Measurements from ENCODE around the gene KCNIP3.
"Not testable (repeated sequence)": the region's sequence is repeated elsewhere in the genome, so short reads cannot be mapped to it uniquely, and the experiment has no call there.

The KCNIP3 gene

GRCh38 chr2:95349568-95350322 lies 52.6 kb downstream of the KCNIP3 start:
- no peak for DNase-seq

DNA sequence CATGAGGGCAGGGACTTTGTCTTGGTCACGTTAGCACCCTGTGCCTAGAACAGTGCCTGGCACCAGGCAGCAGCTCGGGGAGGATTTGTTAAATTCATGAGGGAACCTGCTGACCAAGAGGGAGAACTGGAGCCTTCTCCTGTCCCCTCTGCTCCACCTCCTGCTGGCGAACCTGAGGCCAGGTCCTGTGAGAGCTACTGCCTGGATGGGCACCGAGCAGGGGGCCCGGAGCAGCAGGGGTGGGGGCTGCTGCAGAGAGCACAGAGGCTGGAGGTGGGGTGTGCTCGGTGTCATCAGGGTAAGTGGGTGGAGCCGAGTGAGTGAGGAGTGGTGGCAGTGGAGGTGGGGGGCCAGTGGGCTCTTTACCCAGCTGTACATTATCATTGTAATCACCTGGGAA lies 53.2 kb downstream of the KCNIP3 start:
- DNase-seq = no peak

GRCh38 chr2:95350774-95351597 lies 53.8 kb downstream of the KCNIP3 start:
- no peak for DNase-seq

- no peak for DNase-seq
These were observed 54.4 kb downstream of the KCNIP3 start for GRCh38 chr2:95351598-95351915.

GRCh38 chr2:95352310-95353054 lies 55.3 kb downstream of the KCNIP3 start:
- no peak for DNase-seq

- DNase-seq = no peak
These were observed 56.0 kb downstream of the KCNIP3 start for GRCh38 chr2:95353055-95353575.

- DNase-seq = no peak
These were observed 56.7 kb downstream of the KCNIP3 start for GRCh38 chr2:95353613-95354468.

GRCh38 chr2:95354469-95354901 lies 57.3 kb downstream of the KCNIP3 start:
- no peak for DNase-seq

- DNase-seq = no peak
These were observed 57.8 kb downstream of the KCNIP3 start for GRCh38 chr2:95354925-95355324.

DNA sequence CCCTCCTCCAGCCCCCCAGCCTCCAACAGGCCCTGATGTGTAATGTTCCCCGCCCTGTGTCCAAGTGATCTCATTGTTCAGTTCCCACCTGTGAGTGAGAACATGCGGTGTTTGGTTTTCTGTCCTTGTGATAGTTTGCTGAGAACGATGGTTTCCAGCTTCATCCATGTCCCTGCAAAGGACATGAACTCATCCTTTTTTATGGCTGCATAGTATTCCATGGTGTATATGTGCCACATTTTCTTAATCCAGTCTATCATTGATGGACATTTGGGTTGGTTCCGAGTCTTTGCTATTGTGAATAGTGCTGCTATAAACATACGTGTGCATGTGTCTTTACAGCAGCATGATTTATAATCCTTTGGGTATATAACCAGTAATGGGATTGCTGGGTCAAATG lies 58.3 kb downstream of the KCNIP3 start:
- not testable (repeated sequence) for DNase-seq

DNA sequence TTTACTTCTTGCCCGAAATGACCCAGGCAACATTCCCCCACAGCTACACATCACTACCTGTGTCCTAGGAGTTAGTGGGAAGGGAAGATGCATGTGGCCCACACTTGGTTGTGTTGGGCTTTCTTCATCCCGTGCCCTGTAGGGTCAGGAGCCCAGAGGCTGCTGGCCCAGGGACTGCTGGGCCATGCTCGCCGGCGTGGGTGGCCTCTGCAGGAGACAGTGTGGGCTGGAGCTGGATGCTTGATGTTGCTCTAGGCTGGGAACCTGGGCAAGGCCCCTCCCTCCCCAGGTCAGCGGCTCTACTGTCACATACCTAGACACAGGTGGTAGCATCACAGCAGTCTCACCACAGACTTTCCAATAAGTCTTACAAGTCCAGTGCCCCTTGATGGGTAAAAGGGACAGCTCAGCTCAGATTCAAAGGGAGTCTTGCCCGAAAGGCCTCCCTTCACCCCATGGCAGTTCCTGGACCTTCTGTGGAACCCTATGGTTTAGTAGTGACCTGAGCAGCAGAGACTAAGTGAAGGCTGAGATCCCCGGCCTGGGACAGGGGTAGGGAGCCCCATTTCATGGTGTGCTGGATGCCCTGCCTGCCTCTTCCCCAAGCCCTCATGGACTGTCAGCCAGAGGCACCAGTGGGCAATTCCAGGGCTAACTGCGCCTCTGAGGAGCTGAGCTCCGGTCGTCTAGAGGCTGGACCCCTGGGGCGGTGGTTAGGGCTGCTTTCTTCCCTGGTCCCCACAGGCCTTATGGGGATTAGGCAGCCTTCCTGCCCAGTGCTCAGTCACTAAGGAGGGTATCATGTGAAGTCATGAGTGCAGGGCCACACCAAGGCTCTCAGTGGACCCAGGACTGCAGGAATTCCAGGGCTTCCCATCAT lies 59.9 kb downstream of the KCNIP3 start:
- DNase-seq = no peak

- no peak for DNase-seq
These were observed 60.7 kb downstream of the KCNIP3 start for GRCh38 chr2:95357717-95358280.

- DNase-seq = no peak
These were observed 61.9 kb downstream of the KCNIP3 start for GRCh38 chr2:95359031-95359430.

DNA sequence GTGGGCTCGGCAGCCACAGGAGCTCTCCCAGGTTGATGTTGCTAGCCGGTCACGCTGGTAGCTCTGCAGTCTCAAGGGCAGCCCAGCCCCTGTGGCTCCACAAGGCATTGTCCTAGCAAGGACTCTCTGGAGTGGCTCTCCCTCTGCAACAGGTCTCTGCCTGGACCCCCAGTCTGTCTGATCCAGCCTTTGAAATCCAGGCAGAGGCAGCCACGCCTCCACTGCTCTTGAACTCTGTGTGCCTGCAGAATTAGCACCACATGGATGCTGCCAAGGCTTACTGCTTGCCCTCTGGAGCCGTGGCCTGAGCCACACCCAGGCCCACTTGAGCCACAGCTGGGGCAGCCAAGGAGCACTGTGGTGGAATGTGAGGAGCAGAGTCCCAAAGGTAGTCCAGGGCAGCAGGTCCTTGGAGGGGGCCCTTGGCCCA lies 62.4 kb downstream of the KCNIP3 start:
- no peak for DNase-seq

DNA sequence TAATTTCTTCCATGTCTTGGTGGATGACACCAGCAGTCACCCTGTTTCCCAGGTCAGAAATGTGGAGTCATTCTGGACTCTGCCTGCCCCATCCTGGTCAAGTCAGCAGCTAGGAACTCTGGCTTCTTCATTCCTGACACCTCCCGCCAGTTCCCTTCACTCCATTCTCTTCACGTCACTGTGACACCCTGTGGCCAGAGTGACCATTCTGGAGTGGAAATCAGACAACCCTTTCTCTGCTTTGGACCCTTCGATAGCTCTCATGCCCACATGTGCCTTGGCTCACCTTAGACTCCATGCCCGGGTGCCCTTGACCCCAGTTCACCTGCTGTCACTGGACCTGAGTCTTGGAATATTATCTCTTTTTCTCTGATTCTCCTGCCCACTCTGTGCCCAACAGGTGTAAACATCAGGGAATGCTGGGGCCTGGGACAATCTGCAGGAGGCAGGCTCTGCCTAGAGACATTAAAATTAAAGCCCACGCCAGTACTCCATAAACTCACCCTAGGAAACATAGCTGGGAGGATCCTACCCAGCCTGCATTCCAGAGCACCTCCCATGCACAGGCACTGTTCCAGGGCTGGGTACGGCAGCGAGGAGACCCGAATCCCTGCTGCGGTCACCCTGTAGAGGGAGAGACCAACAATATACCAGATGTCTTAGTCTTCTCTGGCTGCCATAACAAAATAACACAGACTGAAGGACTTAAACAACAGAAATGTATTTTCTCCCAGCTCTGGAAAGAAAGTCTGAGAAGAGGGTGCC lies 64.3 kb downstream of the KCNIP3 start:
- no peak for DNase-seq

DNA sequence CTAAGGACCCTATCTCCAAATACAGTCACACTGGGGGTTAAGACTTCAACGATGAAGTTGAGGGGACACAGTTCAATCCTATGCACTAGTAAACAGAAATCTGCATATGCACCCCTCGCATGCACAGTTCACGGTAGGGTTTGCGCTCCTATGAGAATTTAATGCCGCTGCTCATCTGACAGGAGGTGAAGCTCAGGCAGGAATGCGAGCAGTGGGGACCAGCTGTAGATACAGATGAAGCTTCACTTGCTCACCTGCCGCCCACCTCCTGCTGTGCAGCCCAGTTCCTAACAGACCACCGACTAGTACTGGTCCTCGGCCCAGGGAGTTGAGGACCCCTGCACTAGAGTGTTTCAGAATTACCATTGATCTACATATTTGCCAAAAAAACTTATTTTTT lies 65.3 kb downstream of the KCNIP3 start:
- no peak for DNase-seq

GRCh38 chr2:95366514-95366913 lies 69.4 kb downstream of the KCNIP3 start:
- DNase-seq = no peak

- DNase-seq = no peak
These were observed 75.2 kb downstream of the KCNIP3 start for GRCh38 chr2:95372216-95372829.

DNA sequence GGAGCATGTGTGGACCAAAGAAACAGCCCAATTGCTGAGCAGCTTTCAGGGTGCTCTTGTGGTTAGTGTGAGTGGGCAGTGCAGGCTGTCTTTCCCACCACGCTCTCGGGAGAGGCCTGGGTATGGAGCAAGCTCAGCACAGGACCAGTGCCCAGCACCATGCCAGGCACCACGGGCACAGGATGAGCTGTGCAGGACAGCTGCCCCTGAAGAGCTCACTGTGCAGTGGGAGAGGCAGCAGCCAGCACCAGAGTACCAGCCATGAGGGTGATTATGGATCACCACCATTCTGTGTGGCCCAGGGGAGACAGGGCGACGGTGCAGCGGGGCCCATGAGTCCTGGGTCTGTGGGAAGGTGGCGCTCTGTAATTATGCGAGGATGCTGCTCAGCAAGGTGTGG lies 75.7 kb downstream of the KCNIP3 start:
- DNase-seq = no peak

- no peak for DNase-seq
These were observed 76.9 kb downstream of the KCNIP3 start for GRCh38 chr2:95374029-95374428.
